HCT116 (cell line): ENCODE measurements around the gene OPRL1. TPM values are rescaled to one million over a fixed set of nuclear protein-coding genes. Genes with fewer than 3 reads are reported as not detected.

Source experiments
- ATAC-seq: fragments of 200-7000 bp; cut with Tn5 transposase; 2 replicates; pipeline ENCODE4 v1.9.1; 2020; ENCODE audit warnings: mild to moderate bottlenecking, moderate library complexity
- BruUV-seq: library from RNA; stranded (reverse); fragments of 400-500 nt; replicated peaks from 2 replicates; lab custom pipeline; 2021; lab: Mats Ljungman, UMichigan
- CTCF ChIA-PET: fragments of 300-600 bp; sonication (Branson Sonifier 250); formaldehyde crosslinking; loops from one replicate; lab custom pipeline; 2021; ENCODE audit warnings: antibody characterized with exemption; lab: Charles Lee
- POLR2A ChIA-PET: fragments of 300-600, 350-600 bp; sonication (Branson Sonifier 250); formaldehyde crosslinking; loops from one replicate; lab custom pipeline; 2021; ENCODE audit warnings: antibody characterized with exemption; lab: Charles Lee
- RAD21 ChIA-PET, 2 experiments: fragments of 300-600 bp; sonication (Branson Sonifier 250); formaldehyde crosslinking; loops; one replicate each; lab custom pipeline; 2023; ENCODE audit warnings: low total read pairs in 2 of 2; ENCODE audit not compliant: uncharacterized antibody in 2 of 2, unreplicated experiment in 2 of 2, low non-redundant PET in 1 of 2; lab: Charles Lee
- DNase-seq: peaks from one replicate; pipeline ENCODE4 v3.0.0-alpha.2; 2010; ENCODE audit warnings: low read depth, low spot score
- H2AFZ ChIP-seq: fragments of 200-600 bp; shearing (Covaris generic), sonication (generic); 2 replicates; pipeline ENCODE4 v1.6.1; 2017; ENCODE audit warnings: low read depth, mixed run types, mixed read lengths, antibody characterized with exemption, low read length; ENCODE audit not compliant: poor library complexity, severe bottlenecking
- H3K27ac ChIP-seq: 2 replicates; pipeline ENCODE4 v1.5.1; 2012; ENCODE audit warnings: low read depth, low read length
- H3K27me3 ChIP-seq: fragments of 200-600 bp; sonication (generic); 2 replicates; pipeline ENCODE4 v1.6.1; 2016; ENCODE audit warnings: mixed run types, low read length, mixed read lengths; ENCODE audit not compliant: insufficient read depth
- H3K36me3 ChIP-seq, 2 experiments: fragments of 200-500 bp in 1 of 2; fragments of 200-600 bp in 1 of 2; sonication (Bioruptor generic) in 1 of 2; sonication (generic) in 1 of 2; 2 replicates each; pipeline versions ENCODE4 v1.5.1 to v1.6.1; 2014 to 2016; ENCODE audit warnings: low read length in 2 of 2, inconsistent platforms in 1 of 2, mixed read lengths in 1 of 2, mixed run types in 1 of 2; ENCODE audit not compliant: insufficient read depth in 2 of 2, control insufficient read depth in 1 of 2
- H3K4me1 ChIP-seq, 2 experiments: fragments of 200-600 bp in 1 of 2; sonication (generic) in 1 of 2; 2 replicates each; pipeline versions ENCODE4 v1.5.1 to v1.6.1; 2012 to 2017; ENCODE audit warnings: low read length in 2 of 2, inconsistent platforms in 1 of 2, mild to moderate bottlenecking in 1 of 2, mixed read lengths in 1 of 2, mixed run types in 1 of 2, moderate library complexity in 1 of 2; ENCODE audit not compliant: insufficient read depth in 2 of 2, control insufficient read depth in 1 of 2
- H3K4me2 ChIP-seq: fragments of 200-600 bp; sonication (generic); 2 replicates; pipeline ENCODE4 v1.6.1; 2017; ENCODE audit warnings: mixed run types, low read length, mixed read lengths
- H3K4me3 ChIP-seq, 2 experiments: fragments of 200-600 bp in 1 of 2; sonication (generic) in 1 of 2; replicated peaks in 1 of 2; 2 replicates each; pipeline ENCODE4 v1.5.1; 2011 to 2016; ENCODE audit warnings: low read length in 2 of 2, control low read depth in 1 of 2, low read depth in 1 of 2, mild to moderate bottlenecking in 1 of 2, mixed read lengths in 1 of 2, mixed run types in 1 of 2
- H3K79me2 ChIP-seq: fragments of 200-600 bp; sonication (generic); 2 replicates; pipeline ENCODE4 v1.6.1; 2017; ENCODE audit warnings: mild to moderate bottlenecking, mixed run types, low read length, moderate library complexity, mixed read lengths; ENCODE audit not compliant: insufficient read depth
- H3K9ac ChIP-seq: fragments of 200-600 bp; sonication (generic); 2 replicates; pipeline ENCODE4 v1.6.1; 2016; ENCODE audit warnings: low read length, mixed read lengths
- H3K9me2 ChIP-seq: fragments of 200-600 bp; sonication (generic), shearing (Covaris generic); 2 replicates; pipeline ENCODE4 v1.6.1; 2017; ENCODE audit warnings: mixed run types, mild to moderate bottlenecking, moderate library complexity; ENCODE audit not compliant: insufficient read depth
- H3K9me3 ChIP-seq, 2 experiments: fragments of 200-500 bp in 1 of 2; fragments of 200-600 bp in 1 of 2; sonication (Bioruptor generic) in 1 of 2; sonication (generic) in 1 of 2; 2 replicates each; pipeline ENCODE4 v1.6.1; 2014 to 2017; ENCODE audit warnings: low read length in 2 of 2, mixed read lengths in 2 of 2, inconsistent platforms in 1 of 2, low read depth in 1 of 2, mild to moderate bottlenecking in 1 of 2, mixed run types in 1 of 2, moderate library complexity in 1 of 2; ENCODE audit not compliant: control insufficient read depth in 1 of 2, insufficient read depth in 1 of 2
- H4K20me1 ChIP-seq: fragments of 200-600 bp; sonication (generic), shearing (Covaris generic); 2 replicates; pipeline ENCODE4 v1.6.1; 2017; ENCODE audit warnings: mixed run types, mild to moderate bottlenecking, moderate library complexity; ENCODE audit not compliant: insufficient read depth
- CTCF ChIP-seq, 3 experiments: fragments of 200-600 bp in 1 of 3; sonication (generic) in 1 of 3; IDR thresholded peaks in 2 of 3; conservative IDR thresholded peaks in 1 of 3; 2 replicates each; pipeline ENCODE4 v1.5.1; 2012 to 2017; ENCODE audit warnings: low read depth in 2 of 3, low read length in 2 of 3, antibody characterized with exemption in 1 of 3, borderline replicate concordance in 1 of 3, control low read depth in 1 of 3, mild to moderate bottlenecking in 1 of 3, mixed read lengths in 1 of 3, mixed run types in 1 of 3, moderate library complexity in 1 of 3; ENCODE audit not compliant: insufficient read depth in 1 of 3
- JUND ChIP-seq: IDR thresholded peaks from 2 replicates; pipeline ENCODE4 v1.6.1; 2012
- POLR2A ChIP-seq: IDR thresholded peaks from 2 replicates; pipeline ENCODE4 v1.7.0; 2011; ENCODE audit warnings: borderline replicate concordance; ENCODE audit not compliant: insufficient read depth, insufficient read length; ENCODE audit errors: extremely low read depth
- SIN3A ChIP-seq: IDR thresholded peaks from 2 replicates; pipeline ENCODE4 v1.6.1; 2012; ENCODE audit warnings: low read depth
- SP1 ChIP-seq: IDR thresholded peaks from 2 replicates; pipeline ENCODE4 v1.6.1; 2012; ENCODE audit warnings: low read depth
- ZFX ChIP-seq: fragments of 450-650 bp; IDR thresholded peaks from 2 replicates; pipeline ENCODE4 v1.6.1; 2017
- intact Hi-C: fragments of 100-400 bp; cut with micrococcal nuclease; formaldehyde crosslinking; loops from 2 replicates; pipeline ENCODE4 v1.10.0; 2022
- total RNA-seq: library from RNA; stranded (reverse); gene quantifications from one replicate; pipeline ENCODE4 v1.2.1, GENCODE V29; 2021; ENCODE audit not compliant: unreplicated experiment

The OPRL1 gene
- total RNA-seq, 1 experiment from 2014 or later = 1.6 TPM

- Histone ChIP-seq H3K27me3 (no peaks in the 10 kb centered on the region), H3K4me2 (peak overlapping the region; percentile 19; the same call in 1 of the 2 replicates), H3K79me2 (no peaks in the 10 kb centered on the region), H3K9me2 (no peaks in the 10 kb centered on the region), H3K27ac (no peak overlapping the region; the same call in 1 of the 2 replicates), H3K9me3 (no peaks in the 10 kb centered on the region), H2AFZ (no peak overlapping the region), H3K4me3 (no peak overlapping the region), H4K20me1 (no peaks in the 10 kb centered on the region), H3K36me3 (no peaks in the 10 kb centered on the region), H3K9ac (no peak overlapping the region), H3K4me1 (peaks cover 12 to 42% of the 10 kb centered on the region in 2 experiments; a peak in 3 of 4 replicates)
- ChIA-PET RAD21 (no interaction called here), CTCF (interaction anchor here (1.0 to 1.4 kb wide), 3 partner anchors 19 to 520 kb away, joined by 5 to 9 read pairs (median 8); partner anchors contain the start of genes PRPF6 and PTK6), POLR2A (no interaction called here)
- no TSS peak for BruUV-seq
- DNase-seq (no peak), ATAC-seq (peak; percentile 87)
- TF ChIP-seq SIN3A = no peak
- TF ChIP-seq POLR2A = no peak
- TF ChIP-seq ZFX = no peak
- peak in 2 of 3 experiments; percentile 85 to 93; a peak in 4 of 6 replicates for TF ChIP-seq CTCF (IDR thresholded peaks at IDR 0.05 in 2 of 3, conservative IDR thresholded peaks at IDR 0.05 in 1 of 3; ENCODE audit: borderline replicate concordance in 1 of 3, insufficient read depth in 1 of 3, low read depth in 2 of 3, low read length in 2 of 3)
- TF ChIP-seq SP1 = no peak
- intact Hi-C loops = loop anchor here (2.0 to 10.0 kb wide), 2 partner anchors 77 to 353 kb away; partner anchors contain the start of genes ARFRP1, PRPF6 and ZGPAT
These were observed 22.0 kb upstream of the OPRL1 start for GRCh38 chr20:64057628-64058498.

DNA sequence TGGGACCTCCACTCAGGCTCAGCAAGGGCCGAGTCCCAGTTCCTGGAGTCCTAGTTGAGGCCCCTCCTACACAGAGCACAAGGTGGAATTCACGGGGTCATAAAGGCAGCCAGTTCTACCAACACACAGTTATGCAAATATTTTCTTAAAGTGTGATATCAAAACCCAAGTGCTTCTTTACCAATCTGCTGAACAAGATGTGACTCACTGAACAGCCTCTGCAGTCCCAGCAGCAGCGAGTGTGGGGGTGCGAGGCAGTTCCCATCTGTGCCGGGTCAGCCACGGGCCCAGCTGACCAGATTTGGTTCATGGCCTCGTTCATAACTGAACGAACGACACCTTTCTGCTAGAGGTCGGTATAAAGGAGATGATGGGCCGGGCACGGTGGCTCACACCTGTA lies 21.3 kb upstream of the OPRL1 start:
- H3K27me3 ChIP-seq = no peaks in the 10 kb centered on the region
- H4K20me1 ChIP-seq = no peaks in the 10 kb centered on the region
- H3K4me1 ChIP-seq = peaks cover 12 to 45% of the 10 kb centered on the region in 2 experiments; a peak in 3 of 4 replicates
- TF ChIP-seq JUND (no peak), CTCF (IDR thresholded peaks at IDR 0.05 in 2 of 3, conservative IDR thresholded peaks at IDR 0.05 in 1 of 3; ENCODE audit: borderline replicate concordance in 1 of 3, insufficient read depth in 1 of 3, low read depth in 2 of 3, low read length in 2 of 3) (no peak)
- ATAC-seq = no peak
- no peaks in the 10 kb centered on the region for H3K36me3 ChIP-seq
- POLR2A ChIA-PET = no interaction called here
- H2AFZ ChIP-seq = no peak overlapping the region
- CTCF ChIA-PET = interaction anchor here (1.4 kb wide), 1 partner anchor 521 kb away, joined by 8 read pairs; the partner anchor contains the start of gene PTK6
- DNase-seq = no peak
- no peak overlapping the region for H3K4me2 ChIP-seq
- no peaks in the 10 kb centered on the region for H3K9me3 ChIP-seq
- H3K9me2 ChIP-seq = no peaks in the 10 kb centered on the region
- RAD21 ChIA-PET = no interaction called here
- H3K9ac ChIP-seq = no peak overlapping the region
- intact Hi-C loops = loop anchor here (10.0 kb wide), 1 partner anchor 354 kb away; the partner anchor contains the start of genes ARFRP1 and ZGPAT
- H3K79me2 ChIP-seq = no peaks in the 10 kb centered on the region
- H3K4me3 ChIP-seq = no peak overlapping the region
- no TSS peak for BruUV-seq
- no peak overlapping the region for H3K27ac ChIP-seq
